Measurements from ENCODE around the gene DMXL1.

DMXL1 gene

DNA sequence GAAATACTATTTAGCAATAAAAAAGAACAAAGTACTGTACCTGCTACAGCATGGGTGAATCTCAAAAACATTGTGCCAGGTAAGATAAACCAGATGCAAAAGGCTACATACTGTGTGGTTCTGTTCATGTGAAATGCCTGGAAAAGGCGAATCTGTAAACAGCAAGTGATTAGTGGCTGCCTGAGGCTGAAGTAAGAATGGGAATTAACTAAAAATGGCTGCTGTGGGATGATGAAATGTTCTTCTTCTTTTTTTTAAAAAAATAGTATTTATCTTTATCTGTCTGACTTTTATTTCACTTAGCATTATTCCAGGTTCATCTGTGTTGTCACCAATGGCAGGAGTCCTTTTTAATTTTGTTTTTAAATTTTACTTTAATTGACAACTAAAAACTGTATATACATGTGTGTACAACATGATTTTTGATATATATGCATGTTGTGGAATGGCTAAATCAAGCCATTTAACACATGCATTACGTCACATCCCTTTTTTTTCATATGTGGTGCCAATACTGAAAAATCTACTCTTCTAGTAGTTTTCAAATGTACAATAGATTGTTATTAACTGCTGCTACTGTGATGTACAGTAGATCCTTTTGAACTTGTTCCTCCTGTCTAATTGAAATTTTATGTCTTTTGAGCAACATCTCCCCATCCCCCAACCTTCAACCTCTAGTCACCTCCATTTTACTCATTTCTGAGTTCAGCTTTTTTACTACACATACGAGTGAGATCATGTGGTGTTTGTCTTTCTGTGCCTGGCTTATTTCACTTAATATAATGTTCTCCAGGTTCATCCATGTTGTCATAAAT is 222.0 kb downstream of the DMXL1 start:
- FAIRE-seq = no peak

DNA sequence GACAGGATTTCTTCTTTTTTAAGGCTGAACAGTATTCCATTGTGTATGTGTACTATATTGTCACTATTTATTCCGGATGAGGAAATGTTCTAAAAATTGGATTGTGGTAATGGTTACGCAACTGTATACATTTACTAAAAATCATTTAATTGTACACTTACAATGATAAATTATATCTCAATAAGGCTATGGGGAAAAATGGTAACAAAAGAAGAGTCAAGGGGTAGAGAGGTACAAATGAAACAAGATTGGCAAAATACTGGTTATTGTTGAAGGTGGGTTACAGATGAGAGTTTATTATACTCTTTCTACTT is 222.6 kb downstream of the DMXL1 start:
- FAIRE-seq = no peak
